ACHN (cell line): ENCODE results near the gene LRRC26.
"Not testable (repeated sequence)": the region's sequence is repeated elsewhere in the genome, so short reads cannot be mapped to it uniquely, and the experiment has no call there.

Experiments used
- DNase-seq: peaks from one replicate; pipeline ENCODE4 v3.0.0-alpha.2; 2015
- in situ Hi-C: cut with HindIII; loops from 2 replicates; pipeline ENCODE4 v1.10.0; 2017; ENCODE audit warnings: low sequenced_read_pairs, low pct_ligation_motif_present, low pct_unique_long_range_greater_than_20kb

Gene LRRC26

GRCh38 chr9:137128862-137129455 is 40.9 kb downstream of the LRRC26 start:
- no peak for DNase-seq
- in situ Hi-C loops: no loop called here

- in situ Hi-C loops: no loop called here
- no peak for DNase-seq
Observed at GRCh38 chr9:137128158-137128861, 41.5 kb downstream of the LRRC26 start.

GRCh38 chr9:137127301-137128157 is 42.3 kb downstream of the LRRC26 start:
- DNase-seq: no peak
- in situ Hi-C loops: no loop called here

- in situ Hi-C loops: no loop called here
- DNase-seq: no peak
Observed at GRCh38 chr9:137126786-137127185, 43.1 kb downstream of the LRRC26 start.

GRCh38 chr9:137123952-137124462 is 45.8 kb downstream of the LRRC26 start:
- in situ Hi-C loops, DNase-seq: not testable (repeated sequence)

- in situ Hi-C loops: no loop called here
- DNase-seq: no peak
Observed at GRCh38 chr9:137123468-137123837, 46.4 kb downstream of the LRRC26 start.

GRCh38 chr9:137122796-137123467 is 46.9 kb downstream of the LRRC26 start:
- in situ Hi-C loops, DNase-seq: not testable (repeated sequence)

GRCh38 chr9:137121927-137122795 is 47.7 kb downstream of the LRRC26 start:
- in situ Hi-C loops, DNase-seq: not testable (repeated sequence)
